ENCODE measurements around the gene LRRC8A. TPM values are rescaled to one million over a fixed set of nuclear protein-coding genes. Genes with fewer than 3 reads are reported as not detected.

LRRC8A gene
- total RNA-seq, 2 experiments from 2014 or later, result 37.1 to 38.1 TPM

DNA sequence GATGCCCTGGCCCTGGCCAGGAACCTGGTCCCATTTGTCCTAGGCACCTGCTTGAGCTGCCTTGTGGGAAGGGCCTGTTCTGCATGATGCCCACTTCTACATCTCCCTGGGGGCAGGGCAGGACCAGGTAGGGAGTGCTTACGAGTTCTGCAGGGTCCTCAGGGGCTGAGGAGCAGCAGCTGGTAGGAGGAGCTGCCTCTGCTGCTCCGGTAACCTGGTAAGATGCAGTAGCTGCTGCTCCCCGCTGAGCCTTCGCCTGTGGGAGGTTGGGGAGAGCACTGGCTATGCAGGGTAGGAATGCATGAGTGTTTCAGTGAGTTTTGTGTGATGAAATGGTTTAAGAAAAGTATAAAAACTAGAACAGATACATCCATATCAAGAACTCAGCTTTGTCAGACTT is 13.6 kb downstream of the LRRC8A start:
- Mint-ChIP-seq H3K4me3 (no peak overlapping the region), H3K27ac (peak overlapping the region; percentile 74), H3K4me1 (peaks cover 86% of the 10 kb centered on the region), H3K27me3 (no peaks in the 10 kb centered on the region), H3K36me3 (ENCODE audit: low read depth) (peaks cover 62% of the 10 kb centered on the region), H3K9me3 (no peaks in the 10 kb centered on the region)
- ChIA-PET CTCF (interaction anchor here (1.1 kb wide), 1 partner anchor 15 kb away, joined by 3 read pairs; no protein-coding TSS in a partner anchor), POLR2A (interaction anchor here (0.7 kb wide), 1 partner anchor 181 kb away, joined by 3 read pairs; no protein-coding TSS in a partner anchor)
- no peak for DNase-seq

DNA sequence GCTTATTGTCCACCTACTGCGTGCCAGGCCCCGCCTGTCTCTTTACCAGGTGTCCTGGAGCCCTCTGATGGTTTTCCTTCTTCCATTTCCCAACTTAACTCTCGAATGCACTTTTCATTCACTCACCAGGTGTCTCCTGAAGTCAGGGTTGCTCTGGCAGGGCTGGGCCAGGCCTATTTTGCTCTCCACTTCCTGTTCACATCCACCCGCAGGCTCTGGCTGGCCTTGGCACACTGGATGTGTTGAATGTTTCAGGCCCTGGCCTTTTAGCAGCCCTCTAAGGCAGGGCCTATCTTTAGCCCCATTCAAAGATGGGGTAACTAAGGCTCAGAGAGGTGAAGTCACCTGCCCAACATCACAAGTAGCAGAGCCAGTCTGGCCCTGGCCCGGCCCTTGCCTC is 16.4 kb downstream of the LRRC8A start:
- peak overlapping the region; percentile 96 for H3K27ac Mint-ChIP-seq
- H3K36me3 Mint-ChIP-seq (ENCODE audit: low read depth), result peaks cover 54% of the 10 kb centered on the region
- POLR2A ChIA-PET, result interaction anchor here (0.7 to 6.3 kb wide), 5 partner anchors 10 to 345 kb away, joined by 3 to 43 read pairs (median 8); partner anchors contain the start of genes KYAT1 and LRRC8A
- no peaks in the 10 kb centered on the region for H3K27me3 Mint-ChIP-seq
- peaks cover 92% of the 10 kb centered on the region for H3K4me1 Mint-ChIP-seq
- CTCF ChIA-PET, result interaction anchor here (1.6 kb wide), 1 partner anchor 80 kb away, joined by 4 read pairs; the partner anchor contains the start of gene ENDOG
- H3K4me3 Mint-ChIP-seq, result peak overlapping the region; percentile 47
- DNase-seq, result peak; percentile 36
- H3K9me3 Mint-ChIP-seq, result no peaks in the 10 kb centered on the region

DNA sequence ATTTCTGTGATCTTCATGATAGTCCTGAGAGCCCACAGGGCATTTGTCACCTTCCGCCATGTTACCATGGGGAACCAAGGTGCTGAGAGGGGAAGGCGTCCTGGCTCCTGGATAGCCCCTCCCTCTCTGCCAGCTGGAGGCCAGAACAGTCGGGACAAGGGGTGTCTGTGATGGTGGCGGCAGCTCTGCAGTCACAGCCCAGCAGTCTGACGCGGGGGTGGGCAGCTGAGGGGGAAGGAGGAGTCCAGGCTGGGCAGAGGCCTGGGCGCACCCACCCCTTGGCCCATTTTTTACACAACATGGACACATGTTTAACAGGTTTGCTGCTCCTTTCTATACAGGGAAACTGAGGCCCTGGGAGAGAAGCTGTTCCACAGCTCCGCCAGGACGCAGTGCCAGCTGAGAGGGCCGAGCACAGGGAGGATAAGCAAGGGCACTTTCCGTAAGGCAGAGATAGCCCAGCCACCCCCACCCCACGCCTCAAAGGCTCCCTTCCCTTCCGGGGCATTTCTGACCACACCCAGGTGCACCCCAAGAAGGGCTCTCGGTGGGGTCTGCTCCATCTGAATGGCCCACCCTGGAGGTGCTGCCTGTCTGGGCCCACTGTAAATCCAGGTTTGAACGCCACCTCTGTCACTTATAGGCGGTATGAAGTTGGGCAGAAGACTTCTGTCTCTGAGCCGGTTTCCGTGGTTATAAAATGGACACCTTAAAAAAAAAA is 17.1 kb downstream of the LRRC8A start:
- no peaks in the 10 kb centered on the region for H3K9me3 Mint-ChIP-seq

DNA sequence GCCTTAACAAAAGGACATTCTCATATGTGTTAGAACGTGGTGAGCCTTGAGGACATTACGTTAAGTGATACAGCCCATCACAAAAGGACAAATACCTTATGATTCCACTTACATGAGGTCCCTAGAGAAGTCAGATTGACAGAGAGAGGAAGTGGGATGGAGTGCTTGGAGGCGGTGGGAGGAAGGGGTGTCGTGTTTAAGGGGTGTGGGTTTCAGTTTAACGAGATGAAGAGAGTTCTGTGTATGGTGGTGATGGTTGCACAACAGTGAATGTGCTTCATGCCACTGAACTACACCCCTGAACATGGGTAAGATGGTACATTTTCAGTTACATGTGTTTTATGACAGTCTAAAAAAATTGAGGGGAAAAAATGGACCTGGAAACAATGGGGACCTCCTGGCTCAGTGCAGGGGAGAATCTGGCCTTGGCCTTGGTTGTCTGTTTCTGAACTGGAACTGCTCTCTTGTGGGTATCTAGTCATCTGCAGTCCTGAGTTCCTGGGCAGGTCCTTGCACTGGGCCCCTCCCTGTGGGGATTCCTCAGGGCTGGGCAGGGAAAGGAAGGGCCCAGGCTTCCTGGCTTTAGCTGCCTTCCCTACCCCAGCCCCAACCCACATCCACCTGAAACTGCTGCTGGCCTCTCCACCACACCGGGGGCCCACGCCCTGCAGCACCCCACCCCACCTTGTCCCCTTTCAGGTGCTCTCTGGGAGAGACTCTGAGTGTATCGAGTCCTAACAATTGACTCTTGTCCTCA is 17.8 kb downstream of the LRRC8A start:
- Mint-ChIP-seq H3K4me3 (peak overlapping the region; percentile 44), H3K27me3 (no peaks in the 10 kb centered on the region), H3K9me3 (no peaks in the 10 kb centered on the region), H3K27ac (peak overlapping the region; percentile 96), H3K36me3 (ENCODE audit: low read depth) (peaks cover 49% of the 10 kb centered on the region), H3K4me1 (peaks cover 92% of the 10 kb centered on the region)
- DNase-seq, result peak; percentile 49
- POLR2A ChIA-PET, result interaction anchor here (2.4 to 6.3 kb wide), 3 partner anchors 11 to 18 kb away, joined by 8 to 43 read pairs (median 11); partner anchors contain the start of genes KYAT1 and LRRC8A
- CTCF ChIA-PET, result interaction anchor here (1.0 kb wide), 1 partner anchor 29 kb away, joined by 5 read pairs; no protein-coding TSS in a partner anchor

More for the DNA sequence above, 17.1 kb downstream of the LRRC8A start:
- H3K4me1 Mint-ChIP-seq, result peaks cover 94% of the 10 kb centered on the region
- ChIA-PET CTCF (interaction anchor here (1.6 kb wide), 1 partner anchor 81 kb away, joined by 4 read pairs; the partner anchor contains the start of gene ENDOG), POLR2A (interaction anchor here (1.2 to 6.3 kb wide), 4 partner anchors 10 to 18 kb away, joined by 4 to 43 read pairs (median 10); partner anchors contain the start of genes KYAT1 and LRRC8A)
- H3K4me3 Mint-ChIP-seq, result peak overlapping the region; percentile 47
- peak overlapping the region; percentile 96 for H3K27ac Mint-ChIP-seq
- H3K36me3 Mint-ChIP-seq (ENCODE audit: low read depth), result peaks cover 50% of the 10 kb centered on the region
- H3K27me3 Mint-ChIP-seq, result no peaks in the 10 kb centered on the region
- DNase-seq, result no peak

DNA sequence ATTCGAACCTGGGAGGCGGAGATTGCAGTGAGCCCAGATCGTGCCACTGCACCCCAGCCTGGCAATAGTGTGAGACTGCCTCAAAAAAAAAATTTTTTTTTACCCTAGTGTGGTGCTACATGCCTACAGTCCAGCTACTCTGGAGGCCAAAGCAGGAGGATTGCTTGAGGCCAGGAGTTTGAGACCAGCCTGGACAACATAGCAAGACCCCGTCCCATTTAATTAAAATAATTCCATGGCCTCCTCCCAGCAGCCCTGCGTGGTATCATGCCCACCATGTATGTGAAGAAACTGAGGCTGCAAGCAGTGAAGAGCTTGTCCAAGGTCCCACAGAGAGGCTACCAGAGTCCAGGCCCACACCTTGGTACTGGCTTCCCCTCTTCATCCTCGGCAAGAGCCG is 19.4 kb downstream of the LRRC8A start:
- Mint-ChIP-seq H3K4me3 (no peak overlapping the region), H3K36me3 (ENCODE audit: low read depth) (peaks cover 35% of the 10 kb centered on the region), H3K27me3 (no peaks in the 10 kb centered on the region), H3K9me3 (no peaks in the 10 kb centered on the region), H3K27ac (peak overlapping the region; percentile 96), H3K4me1 (peaks cover 84% of the 10 kb centered on the region)
- DNase-seq, result no peak
- CTCF ChIA-PET, result interaction anchor here (1.2 kb wide), 1 partner anchor 22 kb away, joined by 3 read pairs; no protein-coding TSS in a partner anchor
- POLR2A ChIA-PET, result interaction anchor here (1.4 to 6.3 kb wide), 6 partner anchors 8 to 82 kb away, joined by 4 to 43 read pairs (median 8); partner anchors contain the start of genes KYAT1, LRRC8A and PHYHD1

DNA sequence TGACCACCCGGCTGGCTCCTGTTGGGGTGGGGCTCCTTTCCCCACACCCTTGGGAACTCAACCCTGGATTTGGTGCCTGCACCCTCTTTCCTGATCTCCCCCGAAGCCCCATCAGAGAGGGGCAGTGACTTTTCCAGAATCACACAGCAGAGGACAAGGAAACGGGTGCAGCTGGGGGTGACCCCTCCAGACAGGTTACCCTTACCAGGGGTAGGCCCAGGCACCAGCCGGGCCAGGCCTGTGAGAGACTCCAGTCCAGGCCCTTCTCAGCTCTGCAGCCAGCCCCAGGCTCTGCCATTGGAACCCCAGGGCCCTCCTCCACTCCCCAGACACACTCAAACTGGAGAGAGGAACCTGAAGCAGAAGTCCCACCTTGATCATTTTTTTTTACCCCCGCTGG is 19.9 kb downstream of the LRRC8A start:
- no peaks in the 10 kb centered on the region for H3K9me3 Mint-ChIP-seq
- no peak for DNase-seq
- peaks cover 83% of the 10 kb centered on the region for H3K4me1 Mint-ChIP-seq
- H3K36me3 Mint-ChIP-seq (ENCODE audit: low read depth), result peaks cover 35% of the 10 kb centered on the region
- POLR2A ChIA-PET, result interaction anchor here (0.9 to 6.3 kb wide), 8 partner anchors 9 to 178 kb away, joined by 3 to 43 read pairs (median 5); partner anchors contain the start of genes KYAT1, LRRC8A, PHYHD1 and ZDHHC12
- no peaks in the 10 kb centered on the region for H3K27me3 Mint-ChIP-seq
- H3K27ac Mint-ChIP-seq, result peak overlapping the region; percentile 96
- CTCF ChIA-PET, result interaction anchor here (1.0 to 1.2 kb wide), 2 partner anchors 23 to 38 kb away, joined by 3 read pairs; no protein-coding TSS in a partner anchor
- peak overlapping the region; percentile 71 for H3K4me3 Mint-ChIP-seq

DNA sequence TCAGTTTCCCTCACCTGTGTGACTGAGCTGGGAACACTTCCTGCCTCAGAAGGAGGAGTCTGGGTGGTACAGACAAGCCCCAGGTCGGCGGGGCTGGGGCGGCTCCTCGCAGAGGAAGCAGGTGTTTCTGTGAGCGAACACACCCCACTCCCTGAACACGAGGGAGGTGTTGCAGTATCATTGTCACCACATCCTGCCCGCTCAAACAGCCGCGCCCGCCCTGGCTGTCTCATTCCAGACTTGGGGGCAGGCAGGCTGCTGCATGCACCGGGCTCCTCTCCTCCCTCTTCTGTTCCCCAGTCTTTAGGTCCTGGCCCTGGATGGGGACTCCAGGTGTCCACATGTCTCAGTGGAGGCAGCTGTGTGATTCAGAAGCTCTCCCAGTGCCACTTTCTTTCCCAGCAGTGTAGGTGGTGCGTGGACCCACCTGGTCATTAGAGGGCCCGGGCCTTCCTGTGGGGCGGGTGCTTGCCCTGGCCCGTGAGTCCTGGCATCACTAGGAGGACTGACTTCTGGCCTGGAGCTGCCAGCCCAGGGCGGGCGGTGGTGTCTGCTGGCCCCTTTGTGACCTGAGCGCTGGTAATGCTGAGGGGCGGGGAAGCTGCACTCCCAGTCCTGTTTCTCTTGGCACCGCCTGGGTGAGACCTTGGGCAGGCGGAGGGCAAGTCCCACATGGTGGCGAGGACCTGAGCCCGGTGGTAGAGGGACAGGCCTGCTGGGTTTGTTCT is 20.6 kb downstream of the LRRC8A start:
- CTCF ChIA-PET, result interaction anchor here (0.8 to 1.2 kb wide), 3 partner anchors 21 to 39 kb away, joined by 3 read pairs; partner anchors contain the start of genes KYAT1 and LRRC8A
- Mint-ChIP-seq H3K9me3 (no peaks in the 10 kb centered on the region), H3K27ac (peak overlapping the region; percentile 96), H3K4me3 (peak overlapping the region; percentile 71), H3K36me3 (ENCODE audit: low read depth) (peaks cover 38% of the 10 kb centered on the region), H3K4me1 (peaks cover 80% of the 10 kb centered on the region), H3K27me3 (no peaks in the 10 kb centered on the region)
- DNase-seq, result peak; percentile 92
- POLR2A ChIA-PET, result interaction anchor here (0.6 to 6.3 kb wide), 11 partner anchors 9 to 352 kb away, joined by 3 to 43 read pairs (median 5); partner anchors contain the start of genes KYAT1, LRRC8A and ZDHHC12

DNA sequence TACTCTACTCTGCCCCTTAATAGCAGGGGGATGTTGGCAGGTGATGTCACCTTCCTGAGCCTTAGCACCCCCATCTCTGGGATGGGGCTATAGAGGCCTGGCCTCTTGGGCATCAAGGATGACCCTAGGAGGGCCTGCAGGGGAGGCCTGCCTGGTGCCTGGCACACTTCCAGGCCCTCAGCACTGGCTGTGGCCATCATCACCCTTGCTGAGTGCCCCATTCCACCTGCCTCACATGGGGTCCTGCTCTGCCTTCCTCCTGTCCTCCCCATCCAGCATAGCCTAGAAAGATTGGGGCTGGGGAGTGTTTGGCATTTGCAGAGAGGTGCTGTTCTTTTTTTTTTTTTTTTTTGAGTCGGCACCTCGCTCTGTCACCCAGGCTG is 21.1 kb downstream of the LRRC8A start:
- Mint-ChIP-seq H3K27me3 (no peaks in the 10 kb centered on the region), H3K4me3 (peak overlapping the region; percentile 71), H3K4me1 (peaks cover 74% of the 10 kb centered on the region), H3K9me3 (no peaks in the 10 kb centered on the region), H3K36me3 (ENCODE audit: low read depth) (peaks cover 40% of the 10 kb centered on the region), H3K27ac (peak overlapping the region; percentile 96)
- ChIA-PET POLR2A (interaction anchor here (0.6 to 6.3 kb wide), 9 partner anchors 10 to 352 kb away, joined by 3 to 43 read pairs (median 5); partner anchors contain the start of genes KYAT1, LRRC8A and ZDHHC12), CTCF (interaction anchor here (0.7 kb wide), 1 partner anchor 24 kb away, joined by 3 read pairs; no protein-coding TSS in a partner anchor)
- DNase-seq, result no peak

DNA sequence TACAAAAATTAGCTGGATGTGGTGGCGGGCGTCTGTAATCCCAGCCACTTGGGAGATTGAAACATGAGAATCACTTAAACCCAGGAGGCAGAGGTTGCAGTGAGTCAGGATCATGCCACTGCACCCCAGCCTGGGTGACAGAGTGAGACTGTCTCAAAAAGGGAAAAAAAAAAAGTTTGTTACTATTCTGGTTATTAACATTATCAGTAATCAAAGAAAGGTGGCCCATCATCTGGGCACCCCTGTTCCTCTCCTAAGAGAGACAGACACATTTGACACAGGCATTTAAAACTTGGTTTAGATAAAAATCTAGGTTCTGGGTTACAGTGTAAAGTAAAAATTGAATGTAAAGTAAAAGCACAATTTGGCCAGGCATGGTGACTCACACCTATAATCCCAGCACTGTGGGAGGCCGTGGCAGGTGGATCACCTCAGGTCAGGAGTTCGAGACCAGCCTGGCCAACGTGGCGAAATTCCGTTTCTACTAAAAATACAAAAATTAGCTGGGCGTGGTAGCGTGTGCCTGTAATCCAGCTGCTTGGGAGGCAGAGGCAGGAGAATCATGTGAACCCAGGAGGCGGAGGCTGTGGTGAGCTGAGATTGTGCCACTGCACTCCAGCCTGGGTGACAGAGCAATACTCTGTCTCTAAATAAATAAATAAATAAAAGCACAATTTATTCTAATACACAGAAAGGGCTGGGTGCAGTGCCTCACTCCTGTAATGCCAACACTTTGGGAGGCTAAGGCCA is 22.1 kb downstream of the LRRC8A start:
- CTCF ChIA-PET, result interaction anchor here (0.7 kb wide), 1 partner anchor 23 kb away, joined by 3 read pairs; no protein-coding TSS in a partner anchor

DNA sequence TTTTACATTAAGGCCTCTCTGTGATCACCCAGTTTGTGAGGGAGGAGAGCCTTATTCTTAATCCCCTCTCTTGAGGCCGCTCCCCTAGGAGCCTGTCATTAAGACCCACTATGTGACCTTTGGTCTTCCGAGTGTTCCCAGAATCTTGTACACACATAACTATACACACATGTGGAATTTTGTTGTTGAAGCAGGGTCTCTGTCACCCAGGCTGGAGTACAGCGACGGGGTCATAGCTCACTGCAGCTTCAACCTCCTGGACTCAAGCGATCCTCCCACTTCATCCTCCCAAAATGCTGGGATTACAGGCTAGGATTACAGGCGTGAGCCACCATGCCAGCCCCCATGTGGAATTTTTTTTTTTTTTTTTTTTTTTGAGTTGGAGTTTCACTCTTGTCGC is 24.0 kb downstream of the LRRC8A start:
- CTCF ChIA-PET, result interaction anchor here (1.0 kb wide), 1 partner anchor 88 kb away, joined by 5 read pairs; no protein-coding TSS in a partner anchor

More for the DNA sequence above, 22.1 kb downstream of the LRRC8A start:
- Mint-ChIP-seq H3K4me3 (no peak overlapping the region), H3K36me3 (ENCODE audit: low read depth) (peaks cover 41% of the 10 kb centered on the region), H3K9me3 (no peaks in the 10 kb centered on the region), H3K27me3 (no peaks in the 10 kb centered on the region), H3K4me1 (peaks cover 67% of the 10 kb centered on the region), H3K27ac (peak overlapping the region; percentile 96)
- POLR2A ChIA-PET, result interaction anchor here (1.7 kb wide), 1 partner anchor 12 kb away, joined by 5 read pairs; no protein-coding TSS in a partner anchor
- DNase-seq, result no peak

DNA sequence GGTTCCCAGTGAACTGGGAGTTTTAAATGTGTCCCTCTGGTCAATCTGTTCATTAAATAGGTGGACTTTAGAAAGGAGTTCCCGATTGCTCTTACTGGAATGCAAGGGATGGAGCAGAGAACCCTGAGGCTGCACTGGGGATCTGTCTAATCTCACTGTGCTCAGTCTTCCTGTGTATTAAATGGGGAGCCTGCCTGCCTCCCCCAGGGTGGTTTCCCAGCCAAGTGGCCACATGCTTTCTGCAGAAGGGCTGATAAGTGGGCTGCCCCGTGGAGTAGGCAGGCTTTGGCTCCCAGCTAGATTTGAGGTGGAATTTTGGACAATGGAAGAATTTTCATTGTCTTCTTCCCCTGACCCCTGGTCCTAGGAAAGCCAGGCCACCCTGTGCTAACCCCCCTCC is 24.8 kb downstream of the LRRC8A start:
- Mint-ChIP-seq H3K4me1 (peaks cover 53% of the 10 kb centered on the region), H3K9me3 (no peaks in the 10 kb centered on the region), H3K36me3 (ENCODE audit: low read depth) (peaks cover 46% of the 10 kb centered on the region), H3K27me3 (no peaks in the 10 kb centered on the region), H3K4me3 (no peak overlapping the region), H3K27ac (peak overlapping the region; percentile 3)
- ChIA-PET POLR2A (interaction anchor here (1.8 kb wide), 1 partner anchor 24 kb away, joined by 5 read pairs; no protein-coding TSS in a partner anchor), CTCF (interaction anchor here (1.0 kb wide), 1 partner anchor 89 kb away, joined by 5 read pairs; no protein-coding TSS in a partner anchor)
- no peak for DNase-seq

More for the DNA sequence above, 24.0 kb downstream of the LRRC8A start:
- Mint-ChIP-seq H3K27ac (no peak overlapping the region), H3K36me3 (ENCODE audit: low read depth) (peaks cover 44% of the 10 kb centered on the region), H3K9me3 (no peaks in the 10 kb centered on the region), H3K27me3 (no peaks in the 10 kb centered on the region), H3K4me3 (no peak overlapping the region), H3K4me1 (peaks cover 55% of the 10 kb centered on the region)
- POLR2A ChIA-PET, result interaction anchor here (1.8 kb wide), 1 partner anchor 23 kb away, joined by 5 read pairs; no protein-coding TSS in a partner anchor
- no peak for DNase-seq
